Hematopoietic multipotent progenitor cell treated with erythropoietin and hydrocortisone succinate and interleukin-3 and kit ligand, for 6 days (in vitro differentiated cells): ENCODE measurements around the gene ATP6V0A1.
A peak's percentile ranks its signal among the peaks of the same experiment; 100 is the strongest.
"Not testable (repeated sequence)": the region's sequence is repeated elsewhere in the genome, so short reads cannot be mapped to it uniquely, and the experiment has no call there.

Experiments
- DNase-seq: peaks from one replicate; pipeline ENCODE4 v3.0.0-alpha.2; 2015

ATP6V0A1 gene

GRCh38 chr17:42438600-42439567 is 19.8 kb upstream of the ATP6V0A1 start:
- DNase-seq: peak; percentile 61

GRCh38 chr17:42441371-42442195 is 17.1 kb upstream of the ATP6V0A1 start:
- no peak for DNase-seq

GRCh38 chr17:42442196-42442565 is 16.5 kb upstream of the ATP6V0A1 start:
- no peak for DNase-seq

- DNase-seq: not testable (repeated sequence)
Observed at GRCh38 chr17:42449176-42449575, 9.5 kb upstream of the ATP6V0A1 start.

GRCh38 chr17:42449838-42450237 is 8.8 kb upstream of the ATP6V0A1 start:
- DNase-seq: not testable (repeated sequence)

- DNase-seq: not testable (repeated sequence)
Observed at GRCh38 chr17:42451270-42451669, 7.4 kb upstream of the ATP6V0A1 start.

- DNase-seq: peak; percentile 63
Observed at GRCh38 chr17:42453439-42453838, 5.2 kb upstream of the ATP6V0A1 start.

- not testable (repeated sequence) for DNase-seq
Observed at GRCh38 chr17:42454987-42455386, 3.7 kb upstream of the ATP6V0A1 start.

- peak; percentile 88 for DNase-seq
Observed at GRCh38 chr17:42456223-42457106, 2.2 kb upstream of the ATP6V0A1 start.

GRCh38 chr17:42457107-42457792 is 1.4 kb upstream of the ATP6V0A1 start:
- peak; percentile 45 for DNase-seq

- peak; percentile 80 for DNase-seq
Observed at GRCh38 chr17:42459256-42459800, 650 bp downstream of the ATP6V0A1 start.

GRCh38 chr17:42459801-42460281 is 1.2 kb downstream of the ATP6V0A1 start:
- peak; percentile 87 for DNase-seq

- peak; percentile 17 for DNase-seq
Observed at GRCh38 chr17:42460371-42460770, 1.7 kb downstream of the ATP6V0A1 start.

- no peak for DNase-seq
Observed at GRCh38 chr17:42463976-42464400, 5.3 kb downstream of the ATP6V0A1 start.

- DNase-seq: no peak
Observed at GRCh38 chr17:42467889-42468288, 9.2 kb downstream of the ATP6V0A1 start.

- no peak for DNase-seq
Observed at GRCh38 chr17:42472709-42473521, 14.2 kb downstream of the ATP6V0A1 start.

- DNase-seq: no peak
Observed at GRCh38 chr17:42474276-42474675, 15.6 kb downstream of the ATP6V0A1 start.

- DNase-seq: no peak
Observed at GRCh38 chr17:42475121-42475520, 16.4 kb downstream of the ATP6V0A1 start.

- no peak for DNase-seq
Observed at GRCh38 chr17:42475835-42476234, 17.2 kb downstream of the ATP6V0A1 start.

- no peak for DNase-seq
Observed at GRCh38 chr17:42476411-42476810, 17.7 kb downstream of the ATP6V0A1 start.

GRCh38 chr17:42477173-42477572 is 18.5 kb downstream of the ATP6V0A1 start:
- no peak for DNase-seq
